HEK293T (cell line): ENCODE results near the gene SQSTM1.

Experiments used
- ARNT ChIP-seq: fragments of 450-650 bp; IDR thresholded peaks from 2 replicates; pipeline ENCODE4 v1.6.1; 2017; ENCODE audit warnings: mild to moderate bottlenecking
- BHLHE40 ChIP-seq: fragments of 450-650 bp; IDR thresholded peaks from 2 replicates; pipeline ENCODE4 v1.6.1; 2016; ENCODE audit warnings: mild to moderate bottlenecking, moderate library complexity, borderline replicate concordance
- ELF4 ChIP-seq: fragments of 450-650 bp; IDR thresholded peaks from 2 replicates; pipeline ENCODE4 v1.6.1; 2017; ENCODE audit warnings: antibody characterized with exemption
- FOXA1 ChIP-seq: fragments of 450-650 bp; IDR thresholded peaks from 2 replicates; pipeline ENCODE4 v1.6.1; 2016; ENCODE audit warnings: mild to moderate bottlenecking
- FOXM1 ChIP-seq: fragments of 450-650 bp; IDR thresholded peaks from 2 replicates; pipeline ENCODE4 v1.6.1; 2017; ENCODE audit warnings: mild to moderate bottlenecking, borderline replicate concordance
- L3MBTL2 ChIP-seq: fragments of 450-650 bp; conservative IDR thresholded peaks from 2 replicates; pipeline ENCODE4 v1.6.1; 2016; ENCODE audit warnings: mild to moderate bottlenecking
- LEF1 ChIP-seq: fragments of 450-650 bp; IDR thresholded peaks from 2 replicates; pipeline ENCODE4 v1.6.1; 2017; ENCODE audit warnings: mild to moderate bottlenecking, borderline replicate concordance
- SP1 ChIP-seq: fragments of 450-650 bp; IDR thresholded peaks from 2 replicates; pipeline ENCODE4 v1.6.1; 2017
- TF ChIP-seq, protein P1 (sequence below): fragments of 450-650 bp; IDR thresholded peaks from 2 replicates; pipeline ENCODE4 v1.6.1; 2016

DNA sequence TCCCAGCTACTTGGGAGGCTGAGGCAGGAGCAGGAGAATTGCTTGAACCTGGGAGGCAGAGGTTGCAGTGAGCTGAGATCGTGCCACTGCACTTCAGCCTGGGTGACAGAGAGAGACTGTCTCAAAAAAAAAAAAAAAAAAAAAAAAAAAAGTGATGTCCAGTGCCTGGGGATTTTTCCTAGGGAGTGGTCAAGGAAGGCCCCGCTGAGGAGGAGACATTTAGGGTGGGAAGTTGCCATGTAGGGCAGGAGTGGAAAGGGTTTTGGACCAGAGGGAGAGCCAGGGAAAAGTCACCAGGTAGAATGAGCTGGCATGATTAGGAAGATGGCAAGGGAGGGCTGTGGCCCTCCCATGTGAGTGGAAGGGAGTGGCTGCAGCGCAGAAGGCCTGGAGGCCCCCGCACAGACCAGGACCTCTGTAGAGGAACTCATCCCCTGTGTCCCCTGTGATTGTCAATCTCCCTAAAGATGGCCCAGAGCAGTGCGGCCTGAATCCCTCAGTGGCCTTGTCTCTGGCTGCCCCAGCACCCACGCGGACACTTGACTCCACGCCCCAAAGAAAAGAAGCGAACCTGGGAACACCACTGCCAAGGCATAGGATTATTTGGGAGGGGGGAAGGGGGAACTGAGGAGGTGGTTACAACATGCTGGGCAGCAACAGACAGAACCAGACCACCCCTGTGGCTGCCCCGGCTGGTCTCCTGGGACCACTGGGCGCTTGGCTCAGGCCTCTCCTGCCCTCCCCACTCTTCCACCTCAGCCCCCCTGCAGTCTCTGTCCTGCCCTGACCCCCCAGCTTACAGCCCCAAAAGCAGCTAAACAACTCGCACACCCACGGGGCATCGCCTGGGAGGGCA lies 2.6 kb upstream of the SQSTM1 start:
- no peak for TF ChIP-seq LEF1
- TF ChIP-seq FOXA1, result no peak
- TF ChIP-seq, protein P1, sequence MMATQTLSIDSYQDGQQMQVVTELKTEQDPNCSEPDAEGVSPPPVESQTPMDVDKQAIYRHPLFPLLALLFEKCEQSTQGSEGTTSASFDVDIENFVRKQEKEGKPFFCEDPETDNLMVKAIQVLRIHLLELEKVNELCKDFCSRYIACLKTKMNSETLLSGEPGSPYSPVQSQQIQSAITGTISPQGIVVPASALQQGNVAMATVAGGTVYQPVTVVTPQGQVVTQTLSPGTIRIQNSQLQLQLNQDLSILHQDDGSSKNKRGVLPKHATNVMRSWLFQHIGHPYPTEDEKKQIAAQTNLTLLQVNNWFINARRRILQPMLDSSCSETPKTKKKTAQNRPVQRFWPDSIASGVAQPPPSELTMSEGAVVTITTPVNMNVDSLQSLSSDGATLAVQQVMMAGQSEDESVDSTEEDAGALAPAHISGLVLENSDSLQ, result no peak
- no peak for TF ChIP-seq BHLHE40
- TF ChIP-seq ARNT, result no peak
- no peak for TF ChIP-seq ELF4
- no peak for TF ChIP-seq L3MBTL2
- no peak for TF ChIP-seq FOXM1
- no peak for TF ChIP-seq SP1
